ENCODE data around the gene FMNL2.
A peak's percentile ranks its signal among the peaks of the same experiment; 100 is the strongest.

The FMNL2 gene

GRCh38 chr2:152623775-152624174 is 288.8 kb downstream of the FMNL2 start:
- DNase-seq: no peak

GRCh38 chr2:152624805-152625204 is 289.8 kb downstream of the FMNL2 start:
- DNase-seq: no peak

GRCh38 chr2:152626911-152627339 is 292.0 kb downstream of the FMNL2 start:
- DNase-seq: no peak

- DNase-seq: peak; percentile 1 to 25
Measured at GRCh38 chr2:152627351-152627957, 292.5 kb downstream of the FMNL2 start.

GRCh38 chr2:152629202-152629601 is 294.2 kb downstream of the FMNL2 start:
- no peak for DNase-seq

GRCh38 chr2:152630466-152630865 is 295.5 kb downstream of the FMNL2 start:
- peak in 1 of 2 experiments; percentile 32 for DNase-seq

GRCh38 chr2:152632736-152633135 is 297.8 kb downstream of the FMNL2 start:
- no peak for DNase-seq

- peak; percentile 51 to 64 for DNase-seq
Measured at GRCh38 chr2:152635635-152636298, 300.8 kb downstream of the FMNL2 start.

- no peak for DNase-seq
Measured at GRCh38 chr2:152637251-152637650, 302.3 kb downstream of the FMNL2 start.

- no peak for DNase-seq
Measured at GRCh38 chr2:152638056-152638455, 303.1 kb downstream of the FMNL2 start.

GRCh38 chr2:152638590-152638989 is 303.6 kb downstream of the FMNL2 start:
- DNase-seq: no peak

- no peak for DNase-seq
Measured at GRCh38 chr2:152644189-152644873, 309.4 kb downstream of the FMNL2 start.

- no peak for DNase-seq
Measured at GRCh38 chr2:152646264-152646663, 311.3 kb downstream of the FMNL2 start.

- DNase-seq: no peak
Measured at GRCh38 chr2:152646775-152647174, 311.8 kb downstream of the FMNL2 start.

GRCh38 chr2:152647552-152647951 is 312.6 kb downstream of the FMNL2 start:
- DNase-seq: peak; percentile 21 to 64

GRCh38 chr2:152648336-152648735 is 313.4 kb downstream of the FMNL2 start:
- no peak for DNase-seq

GRCh38 chr2:152649997-152650396 is 315.0 kb downstream of the FMNL2 start:
- DNase-seq: no peak

- DNase-seq: no peak
Measured at GRCh38 chr2:152650768-152651371, 315.9 kb downstream of the FMNL2 start.

- no peak for DNase-seq
Measured at GRCh38 chr2:152651834-152652233, 316.9 kb downstream of the FMNL2 start.

- DNase-seq: no peak
Measured at GRCh38 chr2:152655880-152656279, 320.9 kb downstream of the FMNL2 start.

GRCh38 chr2:152657043-152657442 is 322.1 kb downstream of the FMNL2 start:
- DNase-seq: no peak

GRCh38 chr2:152658221-152658620 is 323.2 kb downstream of the FMNL2 start:
- no peak for DNase-seq

- DNase-seq: no peak
Measured at GRCh38 chr2:152661076-152661475, 326.1 kb downstream of the FMNL2 start.

- no peak for DNase-seq
Measured at GRCh38 chr2:152664725-152665124, 329.8 kb downstream of the FMNL2 start.
